ENCODE measurements around the gene COL13A1. TPM values are rescaled to one million over a fixed set of nuclear protein-coding genes. Genes with fewer than 3 reads are reported as not detected.

The COL13A1 gene
- total RNA-seq, 4 donors from 2014 or later, result 0.30 to 2.0 (median 0.86) TPM

DNA sequence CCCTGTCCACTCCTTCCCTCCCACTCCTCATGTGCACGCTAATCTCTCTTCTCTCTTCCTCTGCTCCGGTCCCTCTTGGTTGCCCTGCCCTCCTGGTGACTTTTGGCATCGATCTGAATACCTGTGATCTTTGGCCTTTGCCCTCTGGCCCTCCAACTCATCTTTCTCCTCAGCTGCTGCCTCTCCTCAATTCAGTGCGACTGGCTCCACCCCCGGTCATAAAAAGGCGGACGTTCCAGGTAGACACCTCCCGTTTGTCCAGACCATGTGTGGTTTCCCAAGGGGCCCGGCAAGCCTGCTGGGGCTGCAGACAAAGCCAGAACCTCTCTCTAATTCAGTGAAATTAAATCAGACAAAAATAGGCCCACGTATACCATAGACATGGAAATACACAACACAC lies 96.8 kb downstream of the COL13A1 start:
- H3K4me3 ChIP-seq, result no peak overlapping the region
- no peaks in the 10 kb centered on the region for H3K36me3 ChIP-seq
- TF ChIP-seq, protein P1, sequence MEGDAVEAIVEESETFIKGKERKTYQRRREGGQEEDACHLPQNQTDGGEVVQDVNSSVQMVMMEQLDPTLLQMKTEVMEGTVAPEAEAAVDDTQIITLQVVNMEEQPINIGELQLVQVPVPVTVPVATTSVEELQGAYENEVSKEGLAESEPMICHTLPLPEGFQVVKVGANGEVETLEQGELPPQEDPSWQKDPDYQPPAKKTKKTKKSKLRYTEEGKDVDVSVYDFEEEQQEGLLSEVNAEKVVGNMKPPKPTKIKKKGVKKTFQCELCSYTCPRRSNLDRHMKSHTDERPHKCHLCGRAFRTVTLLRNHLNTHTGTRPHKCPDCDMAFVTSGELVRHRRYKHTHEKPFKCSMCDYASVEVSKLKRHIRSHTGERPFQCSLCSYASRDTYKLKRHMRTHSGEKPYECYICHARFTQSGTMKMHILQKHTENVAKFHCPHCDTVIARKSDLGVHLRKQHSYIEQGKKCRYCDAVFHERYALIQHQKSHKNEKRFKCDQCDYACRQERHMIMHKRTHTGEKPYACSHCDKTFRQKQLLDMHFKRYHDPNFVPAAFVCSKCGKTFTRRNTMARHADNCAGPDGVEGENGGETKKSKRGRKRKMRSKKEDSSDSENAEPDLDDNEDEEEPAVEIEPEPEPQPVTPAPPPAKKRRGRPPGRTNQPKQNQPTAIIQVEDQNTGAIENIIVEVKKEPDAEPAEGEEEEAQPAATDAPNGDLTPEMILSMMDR (IDR thresholded peaks at IDR 0.05), result no peak
- TF ChIP-seq POLR2A (IDR thresholded peaks at IDR 0.05) (no peak), EP300 (IDR thresholded peaks at IDR 0.05) (no peak)
- H3K4me1 ChIP-seq, result peaks cover 0 to 24% (median 5%) of the 10 kb centered on the region in 4 donors
- WGBS, 2 donors, result 68% methylated on average over 10 of the region's 10 CpGs
- H3K27me3 ChIP-seq, result no peaks in the 10 kb centered on the region
- H3K9me3 ChIP-seq, result no peaks in the 10 kb centered on the region
- DNase-seq (ENCODE audit: low spot score in 2 of 2), result no peak
- H3K27ac ChIP-seq, result no peak overlapping the region

DNA sequence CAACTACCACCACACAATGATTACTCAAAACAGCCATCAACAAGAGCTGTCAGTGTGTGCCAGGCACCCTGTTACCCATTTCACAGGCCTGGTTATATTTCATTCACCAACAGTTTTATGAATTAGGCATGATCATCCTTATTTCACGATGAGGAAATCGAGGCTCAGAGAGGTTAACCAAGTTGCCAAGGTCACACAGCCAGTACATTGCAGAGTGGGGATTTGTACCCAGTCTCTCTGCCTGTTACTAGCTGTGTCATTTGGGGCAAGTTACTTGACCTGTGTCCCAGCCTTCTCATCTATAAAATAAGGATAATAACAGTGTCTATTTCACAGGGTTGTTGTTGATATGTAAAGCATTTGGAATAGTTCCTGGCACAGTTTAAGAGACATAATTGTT lies 97.2 kb downstream of the COL13A1 start:
- H3K27ac ChIP-seq, result no peak overlapping the region
- no peak overlapping the region for H3K4me3 ChIP-seq
- WGBS, 2 donors, result 85 to 95% methylated on average over 2 of the region's 2 CpGs
- TF ChIP-seq, protein P1 (IDR thresholded peaks at IDR 0.05), result no peak
- TF ChIP-seq POLR2A (IDR thresholded peaks at IDR 0.05) (no peak), EP300 (IDR thresholded peaks at IDR 0.05) (no peak)
- no peak for DNase-seq (ENCODE audit: low spot score in 2 of 2)
- no peaks in the 10 kb centered on the region for H3K36me3 ChIP-seq
- H3K9me3 ChIP-seq, result no peaks in the 10 kb centered on the region
- peaks cover 0 to 27% (median 5%) of the 10 kb centered on the region in 4 donors for H3K4me1 ChIP-seq
- no peaks in the 10 kb centered on the region for H3K27me3 ChIP-seq

DNA sequence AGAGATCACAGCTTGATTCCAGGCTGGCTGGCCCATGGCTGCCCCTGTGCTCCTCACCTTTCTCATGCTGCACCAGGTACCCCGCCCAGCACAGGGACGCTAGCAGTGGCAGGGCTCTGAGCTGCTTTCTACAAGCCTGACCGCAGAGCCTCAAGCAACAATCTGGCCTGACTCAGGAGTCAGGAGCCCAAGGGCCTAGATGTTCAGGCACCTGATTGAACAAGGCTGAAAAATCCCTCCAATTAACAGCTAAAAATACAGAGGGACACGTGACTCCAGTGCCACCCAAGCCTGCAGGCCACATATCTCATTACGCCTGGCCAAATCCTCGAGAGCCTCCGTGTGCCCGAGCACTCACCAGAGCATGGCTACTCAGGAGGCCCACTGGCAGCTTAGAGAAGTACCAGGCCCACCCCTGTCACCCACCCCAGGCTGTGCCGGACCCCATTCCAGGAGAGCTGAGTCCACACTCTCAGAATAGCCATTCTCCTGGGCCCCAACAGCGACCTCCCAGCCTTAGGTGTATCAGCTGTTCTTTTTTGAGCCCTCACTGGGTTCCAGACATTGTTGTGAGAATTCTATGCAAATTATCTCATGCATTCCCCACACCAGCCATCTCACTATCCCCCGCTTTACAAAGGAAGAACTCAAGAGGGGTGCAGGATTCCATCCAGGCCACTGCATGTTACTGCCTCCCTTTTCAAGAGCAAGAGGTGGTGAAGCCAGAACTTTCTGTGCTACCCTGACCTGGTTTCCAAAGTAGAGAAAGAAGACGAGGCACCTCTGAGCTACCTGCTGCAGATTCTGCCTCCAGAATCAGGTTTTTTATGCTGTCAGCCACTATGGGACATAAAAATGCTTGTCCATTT lies 98.3 kb downstream of the COL13A1 start:
- Histone ChIP-seq H3K27ac (no peak overlapping the region), H3K36me3 (no peaks in the 10 kb centered on the region), H3K27me3 (no peaks in the 10 kb centered on the region), H3K9me3 (no peaks in the 10 kb centered on the region), H3K4me3 (no peak overlapping the region), H3K4me1 (peaks cover 0 to 27% (median 5%) of the 10 kb centered on the region in 4 donors)
- no peak for TF ChIP-seq EP300 (IDR thresholded peaks at IDR 0.05)
- no peak for TF ChIP-seq POLR2A (IDR thresholded peaks at IDR 0.05)
- TF ChIP-seq, protein P1 (IDR thresholded peaks at IDR 0.05), result no peak
- DNase-seq (ENCODE audit: low spot score in 2 of 2), result no peak
- 92 to 93% methylated on average over 9 to 12 of the region's 12 CpGs for WGBS, 2 donors

DNA sequence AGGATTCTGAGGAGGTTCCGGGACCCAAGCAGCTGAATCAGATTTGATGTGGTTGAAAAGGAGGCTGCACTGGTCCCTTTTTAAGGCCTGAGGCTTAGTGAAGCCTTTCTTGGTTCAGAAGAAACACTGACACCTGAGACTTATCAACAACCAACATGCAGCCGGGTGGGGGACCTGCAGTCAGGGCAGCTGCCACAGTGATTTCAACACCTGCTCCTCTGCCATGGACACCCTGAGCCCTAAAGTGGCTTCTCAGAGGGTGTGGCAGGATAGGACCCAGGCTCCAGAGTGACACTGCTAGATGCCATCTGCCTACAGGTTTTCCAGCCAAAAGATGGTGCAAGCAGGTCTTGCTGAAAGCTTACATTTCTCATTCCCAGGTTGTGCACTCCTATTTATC lies 99.3 kb downstream of the COL13A1 start:
- TF ChIP-seq EP300 (IDR thresholded peaks at IDR 0.05) (no peak), POLR2A (IDR thresholded peaks at IDR 0.05) (no peak)
- TF ChIP-seq, protein P1 (IDR thresholded peaks at IDR 0.05), result no peak
- no peak overlapping the region for H3K4me3 ChIP-seq
- WGBS, 2 donors, result 100% methylated on average over 1 of the region's 2 CpGs
- no peak overlapping the region for H3K27ac ChIP-seq
- no peaks in the 10 kb centered on the region for H3K9me3 ChIP-seq
- peaks cover 0 to 27% (median 5%) of the 10 kb centered on the region in 4 donors for H3K4me1 ChIP-seq
- H3K36me3 ChIP-seq, result no peaks in the 10 kb centered on the region
- no peak for DNase-seq (ENCODE audit: low spot score in 2 of 2)
- no peaks in the 10 kb centered on the region for H3K27me3 ChIP-seq
